HG03159 (cell line): ENCODE data around the gene ZP2.
"Not testable (repeated sequence)": the region's sequence is repeated elsewhere in the genome, so short reads cannot be mapped to it uniquely, and the experiment has no call there.

Experiments
- ATAC-seq: cut with Tn5 transposase; IDR thresholded peaks from one replicate; pipeline ENCODE4 v1.9.1; 2021; ENCODE audit warnings: mild to moderate bottlenecking, moderate library complexity; ENCODE audit not compliant: unreplicated experiment

Gene ZP2

GRCh38 chr16:21217121-21217520 lies 5.7 kb upstream of the ZP2 start:
- ATAC-seq, result no peak

- no peak for ATAC-seq
Observed at GRCh38 chr16:21214086-21214485, 2.7 kb upstream of the ZP2 start.

- no peak for ATAC-seq
Observed at GRCh38 chr16:21208446-21209230, 2.7 kb downstream of the ZP2 start.

- no peak for ATAC-seq
Observed at GRCh38 chr16:21206550-21206949, 4.8 kb downstream of the ZP2 start.

- ATAC-seq, result no peak
Observed at GRCh38 chr16:21205303-21205702, 6.1 kb downstream of the ZP2 start.

GRCh38 chr16:21203155-21203797 lies 8.1 kb downstream of the ZP2 start:
- no peak for ATAC-seq

GRCh38 chr16:21199607-21200218 lies 11.7 kb downstream of the ZP2 start:
- no peak for ATAC-seq

GRCh38 chr16:21197621-21198020 lies 13.8 kb downstream of the ZP2 start:
- ATAC-seq, result no peak

- ATAC-seq, result no peak
Observed at GRCh38 chr16:21197112-21197511, 14.3 kb downstream of the ZP2 start.

- ATAC-seq, result not testable (repeated sequence)
Observed at GRCh38 chr16:21195330-21195729, 16.0 kb downstream of the ZP2 start.

GRCh38 chr16:21194771-21195301 lies 16.5 kb downstream of the ZP2 start:
- no peak for ATAC-seq

GRCh38 chr16:21192991-21193390 lies 18.4 kb downstream of the ZP2 start:
- ATAC-seq, result no peak

- no peak for ATAC-seq
Observed at GRCh38 chr16:21190599-21190998, 20.8 kb downstream of the ZP2 start.

- no peak for ATAC-seq
Observed at GRCh38 chr16:21190013-21190412, 21.4 kb downstream of the ZP2 start.

- no peak for ATAC-seq
Observed at GRCh38 chr16:21189311-21189710, 22.1 kb downstream of the ZP2 start.

- ATAC-seq, result no peak
Observed at GRCh38 chr16:21186326-21186691, 25.1 kb downstream of the ZP2 start.

GRCh38 chr16:21185659-21186325 lies 25.6 kb downstream of the ZP2 start:
- no peak for ATAC-seq

GRCh38 chr16:21184834-21185233 lies 26.5 kb downstream of the ZP2 start:
- ATAC-seq, result no peak

- no peak for ATAC-seq
Observed at GRCh38 chr16:21183995-21184394, 27.4 kb downstream of the ZP2 start.

- no peak for ATAC-seq
Observed at GRCh38 chr16:21179983-21180365, 31.4 kb downstream of the ZP2 start.
